HuH-7 (cell line): Measurements from ENCODE around the gene RNU11.
A peak's percentile ranks its signal among the peaks of the same experiment; 100 is the strongest.
"Not testable (repeated sequence)": the region's sequence is repeated elsewhere in the genome, so short reads cannot be mapped to it uniquely, and the experiment has no call there.

Source experiments
- DNase-seq: peaks from one replicate; pipeline ENCODE4 v3.0.0; 2011; ENCODE audit warnings: low spot score

RNU11 gene

DNA sequence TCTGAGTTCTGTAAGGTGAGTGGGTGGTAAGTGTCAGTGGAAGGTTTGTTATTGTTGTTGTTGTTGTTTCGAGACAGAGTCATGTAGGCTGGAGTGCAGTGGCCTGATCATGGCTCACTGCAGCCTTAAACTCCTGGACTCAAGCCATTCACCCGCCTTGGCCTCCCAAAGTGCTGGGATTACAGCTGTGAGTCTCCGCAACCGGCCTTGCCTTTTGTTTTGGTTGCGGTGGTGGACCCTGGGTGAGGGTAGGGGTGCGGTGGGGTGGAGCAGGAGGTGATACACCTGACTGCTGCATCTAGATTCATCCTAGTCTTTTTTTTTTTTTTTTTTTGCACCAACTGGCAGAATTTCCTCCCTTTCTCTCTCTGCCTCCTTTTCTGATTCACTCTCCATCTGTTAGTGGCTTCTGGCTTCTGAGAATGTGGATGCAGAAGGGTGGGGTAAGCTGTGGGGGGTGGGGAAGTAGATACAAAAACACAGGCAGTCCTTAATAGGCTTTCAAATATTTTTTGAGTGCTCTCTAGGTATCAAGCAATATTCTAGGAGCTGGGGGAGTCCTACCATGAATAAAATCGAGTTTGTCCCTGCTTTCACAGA lies 15.6 kb downstream of the RNU11 start:
- DNase-seq = no peak

DNA sequence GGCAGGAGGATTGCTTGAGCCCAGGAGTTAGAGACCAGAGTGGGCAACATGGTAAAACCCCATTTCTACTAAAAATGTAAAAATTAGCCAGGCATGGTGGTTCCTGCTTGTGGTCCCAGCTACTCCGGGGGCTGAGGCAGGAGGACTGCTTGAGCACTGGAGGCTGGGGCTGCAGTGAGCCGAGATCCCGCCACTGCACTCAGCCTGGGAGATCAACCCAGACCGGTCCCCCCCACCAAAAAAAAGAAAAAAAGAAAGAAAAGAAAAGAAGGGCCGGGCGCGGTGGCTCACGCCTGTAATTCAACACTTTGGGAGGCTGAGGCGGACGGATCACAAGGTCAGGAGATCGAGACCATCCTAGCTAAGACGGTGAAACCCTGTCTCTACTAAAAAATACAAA lies 18.4 kb downstream of the RNU11 start:
- no peak for DNase-seq

DNA sequence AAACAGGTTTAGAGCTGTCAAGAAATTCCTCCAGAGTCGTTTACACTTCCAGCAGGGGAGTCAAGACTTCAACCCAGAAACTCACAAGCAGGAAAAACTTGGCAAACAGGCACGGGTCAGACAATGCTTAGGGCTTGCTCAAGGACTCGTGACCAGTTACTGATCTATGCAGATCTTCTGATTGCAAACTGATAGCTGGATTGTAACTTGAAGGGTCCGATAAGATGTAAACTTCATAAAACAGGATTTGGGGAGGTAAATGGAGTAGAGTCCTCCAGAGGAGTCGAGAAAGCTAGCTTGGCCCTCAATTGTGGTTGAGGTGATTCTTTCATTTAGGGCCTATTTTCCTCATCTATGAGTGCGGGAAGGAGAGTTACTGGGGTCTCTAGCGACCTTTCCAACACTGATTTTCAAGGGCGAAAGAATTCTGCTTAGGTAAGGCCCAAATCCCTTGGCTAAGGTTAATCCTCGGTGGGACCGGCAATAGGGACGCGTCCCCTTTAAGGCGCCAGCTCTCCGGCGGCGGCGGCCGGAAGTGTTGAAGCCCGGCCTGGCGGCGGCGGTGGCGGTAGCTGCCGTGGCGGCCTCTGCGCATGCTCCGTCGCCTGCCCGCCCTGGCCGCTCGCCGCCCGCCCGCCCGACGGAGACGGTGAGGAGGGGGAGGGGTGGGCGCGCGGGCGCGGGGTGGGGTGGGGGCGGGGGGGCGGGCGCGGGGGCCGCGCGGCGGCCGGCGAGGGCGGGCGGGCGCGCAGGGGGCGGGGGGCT lies 20.0 kb downstream of the RNU11 start, which contains the start of gene GMEB1:
GMEB1 (plus strand) TSS at position 594 of the 765 bp plus-strand sequence. CDS start 14,829 bp downstream, outside the sequence.
- peak; percentile 84 for DNase-seq

DNA sequence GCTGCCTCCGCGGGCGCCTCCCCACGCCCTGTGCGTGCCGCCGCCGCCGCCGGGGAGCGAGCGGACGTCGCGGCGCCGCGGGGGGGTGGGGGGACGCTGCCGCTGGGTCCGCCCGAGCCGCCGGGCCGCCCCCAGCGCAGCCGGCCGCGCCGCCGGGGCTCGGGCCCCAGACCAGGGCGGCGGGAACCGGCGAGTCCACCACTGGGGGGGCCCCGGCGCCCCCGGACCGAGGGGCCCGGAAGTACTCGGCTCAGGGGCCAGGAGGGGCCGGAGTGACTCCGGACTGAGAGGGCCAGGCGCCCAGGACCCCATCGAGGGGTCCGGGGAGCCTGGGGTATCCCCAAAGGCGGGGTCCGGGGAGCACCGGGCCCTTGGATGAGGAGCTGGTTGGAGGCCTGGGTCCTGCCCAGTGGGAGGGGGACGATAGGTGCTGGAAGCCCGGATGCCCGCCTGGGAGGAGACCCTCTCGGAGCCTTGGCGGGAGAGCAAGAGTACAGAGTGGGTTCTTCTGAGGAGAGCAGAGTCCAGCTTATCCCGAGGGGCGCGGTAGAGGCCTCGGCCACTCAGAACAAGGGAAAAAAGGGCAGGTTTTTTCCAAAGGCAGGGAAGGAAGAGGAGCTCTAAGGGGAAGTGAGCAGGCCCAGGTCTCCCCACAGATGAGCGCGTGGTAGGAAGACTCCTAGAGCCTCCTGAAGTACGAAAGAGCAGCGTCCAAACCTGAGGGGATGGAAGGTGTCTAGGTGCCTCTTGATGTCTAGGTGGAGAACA lies 20.7 kb downstream of the RNU11 start:
- DNase-seq = peak; percentile 64

DNA sequence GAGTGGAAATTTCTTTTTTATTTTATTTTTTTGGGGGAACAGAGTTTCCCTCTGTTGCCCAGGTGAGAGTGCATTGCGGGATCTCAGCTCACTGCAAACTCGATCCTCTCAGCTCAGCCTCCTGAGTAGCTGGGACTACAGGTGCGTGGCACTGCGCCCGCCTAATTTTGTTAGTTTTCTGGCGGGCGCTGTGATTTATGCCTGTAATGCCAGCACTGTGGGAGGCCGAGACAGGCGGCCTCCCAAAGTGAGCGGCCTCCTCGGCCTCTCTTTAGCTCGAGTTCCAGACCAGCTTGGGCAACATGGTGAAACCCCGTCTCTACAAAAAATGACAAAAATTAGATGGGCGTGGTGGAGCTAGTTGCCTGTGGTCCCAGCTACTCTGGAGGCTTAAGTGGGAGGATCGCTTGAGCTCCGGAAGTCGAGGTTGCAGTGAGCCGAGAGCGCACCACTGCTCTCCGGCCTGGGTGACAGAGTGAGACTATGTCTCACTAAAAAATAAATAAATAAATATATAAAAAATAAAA lies 22.9 kb downstream of the RNU11 start:
- no peak for DNase-seq

DNA sequence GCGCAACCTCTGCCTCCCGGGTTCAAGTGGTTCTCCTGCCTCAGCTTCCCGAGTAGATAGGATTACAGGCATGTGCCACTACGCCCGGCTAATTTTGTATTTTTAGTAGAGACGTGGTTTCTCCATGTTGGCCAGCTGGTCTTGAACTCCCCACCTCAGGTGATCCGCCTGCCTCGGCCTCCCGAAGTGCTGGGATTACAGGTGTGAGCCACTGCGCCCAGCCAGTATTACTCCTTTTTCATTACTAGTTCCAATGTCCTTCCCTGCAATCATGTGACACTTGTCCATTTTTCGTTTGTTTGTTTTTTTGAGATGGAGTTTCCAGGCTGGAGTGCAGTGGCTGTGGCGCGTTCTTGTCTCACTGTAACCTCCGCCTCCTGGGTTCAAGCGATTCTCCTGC lies 24.6 kb downstream of the RNU11 start:
- DNase-seq = not testable (repeated sequence)

DNA sequence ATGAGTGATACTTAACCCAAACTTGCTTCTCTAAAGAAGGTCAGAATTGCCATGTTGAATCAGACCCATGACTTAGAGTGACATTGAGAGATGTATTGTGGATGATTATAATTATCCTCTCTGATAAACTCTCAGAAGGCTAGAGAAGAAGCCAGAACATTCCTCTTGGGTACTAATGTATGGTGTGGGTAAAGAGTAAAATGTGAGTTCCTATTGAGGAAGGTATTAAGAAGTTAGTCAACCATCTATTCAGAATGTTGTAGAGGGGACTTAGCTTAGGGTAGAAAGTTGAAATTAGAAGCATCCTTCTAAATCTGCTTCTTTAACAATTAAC lies 27.5 kb downstream of the RNU11 start:
- DNase-seq = no peak

DNA sequence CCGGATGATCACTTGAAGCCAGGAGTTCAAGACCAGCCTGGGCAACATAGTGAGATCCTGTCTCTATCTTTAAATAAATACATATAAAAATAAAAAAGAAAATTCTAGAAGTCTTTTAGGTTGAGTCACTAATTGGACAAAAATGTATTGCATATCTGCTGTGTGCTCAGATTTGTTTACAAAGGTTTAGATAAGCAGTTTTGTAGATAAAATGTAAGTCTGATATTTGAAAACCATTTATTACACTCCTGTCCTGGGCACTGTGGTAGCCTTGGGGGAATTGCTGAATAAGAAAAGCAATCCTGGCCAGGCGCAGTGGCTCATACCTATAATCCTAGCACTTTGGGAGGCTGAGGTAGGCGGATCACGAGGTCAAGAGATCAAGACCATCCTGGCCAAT lies 31.8 kb downstream of the RNU11 start:
- no peak for DNase-seq

DNA sequence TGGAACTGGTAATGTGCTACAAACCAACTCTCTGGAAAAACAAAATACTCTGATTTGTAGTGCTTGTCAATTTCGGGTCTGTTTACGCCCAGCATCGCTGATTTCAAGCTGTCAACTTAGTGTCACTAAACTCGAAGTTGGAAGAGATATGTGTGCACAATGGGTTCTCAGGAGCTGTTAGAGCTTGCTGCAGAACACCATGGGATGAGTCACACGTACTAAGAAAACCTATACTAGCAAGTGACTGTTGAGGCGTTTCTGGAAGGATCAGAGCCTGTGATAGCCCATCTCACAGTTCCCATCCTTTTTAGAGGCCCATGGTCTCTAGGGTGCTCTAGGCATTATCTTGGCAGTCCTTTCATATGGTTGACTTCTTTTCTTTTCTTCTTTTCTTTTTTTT lies 34.4 kb downstream of the RNU11 start:
- DNase-seq = no peak

DNA sequence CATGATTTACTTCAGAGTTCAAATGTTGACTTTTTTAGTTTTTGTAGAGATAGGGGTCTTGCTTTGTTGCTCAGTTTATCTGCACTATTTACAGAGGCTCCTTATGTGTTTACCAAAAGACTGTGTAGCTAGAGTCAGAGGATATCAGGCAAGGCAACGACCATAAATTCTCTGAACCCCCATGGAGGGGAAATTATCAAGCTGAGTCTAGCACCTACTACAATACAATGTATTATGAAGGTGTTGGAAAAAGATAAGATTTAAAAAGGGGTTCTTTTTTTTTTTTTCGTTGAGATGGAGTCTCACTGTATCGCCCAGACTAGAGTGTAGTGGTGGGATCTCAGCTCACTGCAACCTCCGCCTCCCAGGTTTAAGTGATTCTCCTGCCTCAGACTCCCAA lies 36.5 kb downstream of the RNU11 start:
- no peak for DNase-seq

DNA sequence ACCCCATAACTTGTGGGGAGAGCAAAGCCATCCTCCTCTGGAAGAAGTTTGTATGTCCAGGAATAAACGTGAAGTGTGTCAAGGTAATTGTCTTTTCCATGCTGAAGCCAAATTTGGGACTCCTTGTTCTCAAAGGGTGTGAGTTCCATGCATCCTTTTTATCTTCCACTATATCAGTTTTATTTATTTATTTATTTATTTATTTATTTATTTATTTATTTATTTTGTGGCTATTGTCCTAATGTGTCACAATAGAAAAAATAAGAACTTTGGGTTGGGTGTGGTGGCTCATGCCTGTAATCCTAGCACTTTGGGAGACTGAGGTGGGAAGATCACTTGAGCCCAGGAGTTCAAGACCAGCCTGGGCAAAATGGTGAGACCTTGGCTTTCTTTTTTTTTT lies 43.2 kb downstream of the RNU11 start:
- not testable (repeated sequence) for DNase-seq
